Glutamatergic neuron (in vitro differentiated cells): ENCODE measurements around the gene SCUBE1. TPM values are rescaled to one million over a fixed set of nuclear protein-coding genes. Genes with fewer than 3 reads are reported as not detected.

Source experiments
- DNase-seq: peaks from one replicate; pipeline ENCODE4 v3.0.0; 2022
- H3K27ac Mint-ChIP-seq: one replicate; pipeline ENCODE4 v1.8.0; 2020; ENCODE audit warnings: mild to moderate bottlenecking, mixed read lengths, inconsistent platforms; ENCODE audit not compliant: unreplicated experiment
- H3K27me3 Mint-ChIP-seq: one replicate; pipeline ENCODE4 v1.8.0; 2020; ENCODE audit warnings: mild to moderate bottlenecking, moderate library complexity, mixed read lengths, inconsistent platforms; ENCODE audit not compliant: unreplicated experiment
- H3K36me3 Mint-ChIP-seq: one replicate; pipeline ENCODE4 v1.8.0; 2020; ENCODE audit warnings: mild to moderate bottlenecking, mixed read lengths, inconsistent platforms; ENCODE audit not compliant: unreplicated experiment
- H3K4me1 Mint-ChIP-seq: one replicate; pipeline ENCODE4 v1.8.0; 2020; ENCODE audit warnings: mild to moderate bottlenecking, low read depth, mixed read lengths, inconsistent platforms; ENCODE audit not compliant: unreplicated experiment
- H3K4me3 Mint-ChIP-seq: one replicate; pipeline ENCODE4 v1.8.0; 2020; ENCODE audit warnings: mild to moderate bottlenecking, mixed read lengths, inconsistent platforms; ENCODE audit not compliant: unreplicated experiment
- H3K9me3 Mint-ChIP-seq: one replicate; pipeline ENCODE4 v1.8.0; 2020; ENCODE audit warnings: mild to moderate bottlenecking, moderate library complexity, mixed read lengths, inconsistent platforms; ENCODE audit not compliant: unreplicated experiment
- CTCF ChIP-seq: fragments of 200-600 bp; sonication (generic); IDR thresholded peaks from one replicate; pipeline ENCODE4 v1.5.0; 2021; ENCODE audit not compliant: partially characterized antibody, unreplicated experiment
- total RNA-seq: library from RNA; stranded (reverse); fragmentation: NEBNext Ultra II Directional; extraction: Animal tissue kit (Norgen Biotek cat#: 25700); gene quantifications from one replicate; pipeline ENCODE4 v1.2.1, GENCODE V29; 2021; ENCODE audit not compliant: unreplicated experiment

SCUBE1 gene
- total RNA-seq, 1 donor from 2014 or later = 25.8 TPM

- TF ChIP-seq CTCF = no peak
- no peak overlapping the region for H3K4me3 Mint-ChIP-seq
- H3K27ac Mint-ChIP-seq = no peak overlapping the region
- H3K36me3 Mint-ChIP-seq = peaks cover 9% of the 10 kb centered on the region
- no peak for DNase-seq
- peaks cover 4% of the 10 kb centered on the region for H3K9me3 Mint-ChIP-seq
- peaks cover 26% of the 10 kb centered on the region for H3K4me1 Mint-ChIP-seq
- peaks cover 13% of the 10 kb centered on the region for H3K27me3 Mint-ChIP-seq
Observed at GRCh38 chr22:43295660-43296059, 47.5 kb downstream of the SCUBE1 start.

GRCh38 chr22:43295173-43295572, 48.0 kb downstream of the SCUBE1 start:
- Mint-ChIP-seq H3K27ac (no peak overlapping the region), H3K9me3 (peaks cover 4% of the 10 kb centered on the region), H3K4me1 (peaks cover 26% of the 10 kb centered on the region), H3K27me3 (peaks cover 13% of the 10 kb centered on the region), H3K4me3 (no peak overlapping the region), H3K36me3 (peaks cover 9% of the 10 kb centered on the region)
- DNase-seq = no peak
- no peak for TF ChIP-seq CTCF

- Mint-ChIP-seq H3K27me3 (peaks cover 9% of the 10 kb centered on the region), H3K27ac (peak overlapping the region; percentile 82), H3K9me3 (peaks cover 4% of the 10 kb centered on the region), H3K4me3 (no peak overlapping the region), H3K4me1 (peaks cover 26% of the 10 kb centered on the region), H3K36me3 (no peaks in the 10 kb centered on the region)
- peak; percentile 73 for DNase-seq
- no peak for TF ChIP-seq CTCF
Observed at GRCh38 chr22:43293655-43294392, 49.3 kb downstream of the SCUBE1 start.

GRCh38 chr22:43293259-43293654, 49.9 kb downstream of the SCUBE1 start:
- Mint-ChIP-seq H3K9me3 (peaks cover 4% of the 10 kb centered on the region), H3K4me1 (peaks cover 24% of the 10 kb centered on the region), H3K27me3 (peaks cover 9% of the 10 kb centered on the region), H3K27ac (peak overlapping the region; percentile 82), H3K4me3 (no peak overlapping the region), H3K36me3 (no peaks in the 10 kb centered on the region)
- no peak for DNase-seq
- TF ChIP-seq CTCF = no peak

- Mint-ChIP-seq H3K27me3 (peaks cover 11% of the 10 kb centered on the region), H3K4me3 (no peak overlapping the region), H3K9me3 (peaks cover 4% of the 10 kb centered on the region), H3K4me1 (peaks cover 22% of the 10 kb centered on the region), H3K27ac (peak overlapping the region; percentile 8), H3K36me3 (no peaks in the 10 kb centered on the region)
- no peak for TF ChIP-seq CTCF
- no peak for DNase-seq
Observed at GRCh38 chr22:43292630-43293018, 50.5 kb downstream of the SCUBE1 start.
